ENCODE measurements around the gene RAB8A. TPM values are rescaled to one million over a fixed set of nuclear protein-coding genes. Genes with fewer than 3 reads are reported as not detected.

The RAB8A gene
- total RNA-seq, 1 donor from 2014 or later = 39.2 TPM

GRCh38 chr19:16144216-16144581, 32.5 kb downstream of the RAB8A start:
- H3K4me2 ChIP-seq = no peak overlapping the region
- no peak for DNase-seq (ENCODE audit: low spot score)
- no peak overlapping the region for H3K9ac ChIP-seq
- no peaks in the 10 kb centered on the region for H3K27me3 ChIP-seq
- no peaks in the 10 kb centered on the region for H3K4me1 Mint-ChIP-seq
- H3K36me3 Mint-ChIP-seq = no peaks in the 10 kb centered on the region
- H3K9me3 Mint-ChIP-seq = no peaks in the 10 kb centered on the region
- no peak for TF ChIP-seq EZH2 (IDR thresholded peaks at IDR 0.05)
- TF ChIP-seq CTCF (IDR thresholded peaks at IDR 0.05) = no peak
- TF ChIP-seq EZH2phosphoT487 (IDR thresholded peaks at IDR 0.05) = no peak
- no peak overlapping the region for H3K27ac ChIP-seq
- H4K20me1 ChIP-seq (ENCODE audit: low read depth) = no peaks in the 10 kb centered on the region
- H3K27me3 Mint-ChIP-seq (ENCODE audit: insufficient read depth, low read depth) = peaks cover 2% of the 10 kb centered on the region
- no peaks in the 10 kb centered on the region for H3F3A ChIP-seq (ENCODE audit: low read depth)
- H3K4me3 Mint-ChIP-seq = no peak overlapping the region
- no peaks in the 10 kb centered on the region for H3K36me3 ChIP-seq
- H3K9me3 ChIP-seq (ENCODE audit: low read depth) = no peaks in the 10 kb centered on the region
- H2AFZ ChIP-seq (replicated peaks) = no peak overlapping the region
- no peak overlapping the region for H3K27ac Mint-ChIP-seq
- no peaks in the 10 kb centered on the region for H3K4me1 ChIP-seq
- H3K4me3 ChIP-seq = no peak overlapping the region
- no peaks in the 10 kb centered on the region for H3K79me2 ChIP-seq (ENCODE audit: low read depth)

- TF ChIP-seq EZH2 (IDR thresholded peaks at IDR 0.05) = no peak
- TF ChIP-seq EZH2phosphoT487 (IDR thresholded peaks at IDR 0.05) = no peak
- no peak for TF ChIP-seq CTCF (IDR thresholded peaks at IDR 0.05)
- no peak for DNase-seq (ENCODE audit: low spot score)
- Histone ChIP-seq H3K9me3 (ENCODE audit: low read depth) (no peaks in the 10 kb centered on the region), H3F3A (ENCODE audit: low read depth) (no peaks in the 10 kb centered on the region), H3K27me3 (no peaks in the 10 kb centered on the region), H3K4me2 (no peak overlapping the region), H3K27ac (no peak overlapping the region), H3K4me1 (no peaks in the 10 kb centered on the region), H4K20me1 (ENCODE audit: low read depth) (no peaks in the 10 kb centered on the region), H2AFZ (replicated peaks) (no peak overlapping the region), H3K36me3 (no peaks in the 10 kb centered on the region), H3K4me3 (no peak overlapping the region), H3K79me2 (ENCODE audit: low read depth) (no peaks in the 10 kb centered on the region), H3K9ac (no peak overlapping the region)
- H3K4me3 Mint-ChIP-seq = no peak overlapping the region
- H3K36me3 Mint-ChIP-seq = no peaks in the 10 kb centered on the region
- H3K27ac Mint-ChIP-seq = no peak overlapping the region
- no peaks in the 10 kb centered on the region for H3K4me1 Mint-ChIP-seq
- H3K9me3 Mint-ChIP-seq = no peaks in the 10 kb centered on the region
- peaks cover 2% of the 10 kb centered on the region for H3K27me3 Mint-ChIP-seq (ENCODE audit: insufficient read depth, low read depth)
Measured at GRCh38 chr19:16146112-16146511, 34.4 kb downstream of the RAB8A start.

GRCh38 chr19:16148443-16149229, 36.9 kb downstream of the RAB8A start:
- Histone ChIP-seq H3K27me3 (no peaks in the 10 kb centered on the region), H3K4me2 (no peak overlapping the region), H3K79me2 (ENCODE audit: low read depth) (no peaks in the 10 kb centered on the region), H3K36me3 (no peaks in the 10 kb centered on the region), H3K4me3 (no peak overlapping the region), H3K4me1 (no peaks in the 10 kb centered on the region), H4K20me1 (ENCODE audit: low read depth) (no peaks in the 10 kb centered on the region), H3K9ac (no peak overlapping the region), H3K27ac (no peak overlapping the region), H3K9me3 (ENCODE audit: low read depth) (no peaks in the 10 kb centered on the region), H2AFZ (replicated peaks) (no peak overlapping the region), H3F3A (ENCODE audit: low read depth) (no peaks in the 10 kb centered on the region)
- H3K9me3 Mint-ChIP-seq = no peaks in the 10 kb centered on the region
- peaks cover 2% of the 10 kb centered on the region for H3K27me3 Mint-ChIP-seq (ENCODE audit: insufficient read depth, low read depth)
- H3K27ac Mint-ChIP-seq = no peak overlapping the region
- no peaks in the 10 kb centered on the region for H3K4me1 Mint-ChIP-seq
- no peak for DNase-seq (ENCODE audit: low spot score)
- H3K36me3 Mint-ChIP-seq = no peaks in the 10 kb centered on the region
- no peak overlapping the region for H3K4me3 Mint-ChIP-seq
- TF ChIP-seq EZH2 (IDR thresholded peaks at IDR 0.05) (no peak), EZH2phosphoT487 (IDR thresholded peaks at IDR 0.05) (no peak), CTCF (IDR thresholded peaks at IDR 0.05) (no peak)
